ENCODE measurements around the gene PHF21B. TPM values are rescaled to one million over a fixed set of nuclear protein-coding genes. Genes with fewer than 3 reads are reported as not detected.

Gene PHF21B
- total RNA-seq, 5 donors from 2014 or later (not counting 1 experiment from before 2014, with no cell fraction given), result 0.15 to 0.36 TPM; not detected in 3

GRCh38 chr22:45001653-45002052, 8.2 kb downstream of the PHF21B start:
- WGBS (ENCODE audit: insufficient coverage), result 100% methylated on average over 3 of the region's 15 CpGs
- Mint-ChIP-seq H3K4me1 (peaks cover 4 to 7% (median 7%) of the 10 kb centered on the region in 3 donors), H3K36me3 (no peaks in the 10 kb centered on the region), H3K9me3 (peaks cover 0 to 3% (median 0%) of the 10 kb centered on the region in 3 donors), H3K27me3 (peaks cover 69 to 76% of the 10 kb centered on the region in 2 donors), H3K4me3 (no peak overlapping the region), H3K27ac (no peak overlapping the region)
- CTCF ChIA-PET, result no interaction called here
- POLR2A ChIA-PET, result no interaction called here
- H3K4me3 ChIP-seq (ENCODE audit: control insufficient read depth in 1 of 2, extremely low read depth in 1 of 2, low read length in 1 of 2), result no peak overlapping the region
- ATAC-seq (replicated peaks in 1 of 4) (no peak), DNase-seq (no peak)
- peaks cover 13 to 58% of the 10 kb centered on the region in 2 experiments for H3K27me3 ChIP-seq (replicated peaks in 1 of 2; ENCODE audit: control insufficient read depth in 2 of 2, extremely low read depth in 1 of 2, insufficient read depth in 2 of 2, low read length in 1 of 2)
- H3K4me1 ChIP-seq (ENCODE audit: control insufficient read depth in 1 of 2, extremely low read depth in 1 of 2, insufficient read depth in 2 of 2, low read length in 2 of 2), result peaks cover 0 to under 1% of the 10 kb centered on the region in 2 experiments
- no peaks in the 10 kb centered on the region for H3K36me3 ChIP-seq (ENCODE audit: control insufficient read depth in 2 of 2, extremely low read depth in 1 of 2, insufficient read depth in 1 of 2, low read length in 1 of 2)
- H3K9me3 ChIP-seq, result no peaks in the 10 kb centered on the region
- H3K27ac ChIP-seq (ENCODE audit: low read length), result no peak overlapping the region

GRCh38 chr22:45000330-45000729, 9.5 kb downstream of the PHF21B start:
- Histone ChIP-seq H3K36me3 (ENCODE audit: control insufficient read depth in 2 of 2, extremely low read depth in 1 of 2, insufficient read depth in 1 of 2, low read length in 1 of 2) (no peaks in the 10 kb centered on the region), H3K27ac (ENCODE audit: low read length) (no peak overlapping the region), H3K4me3 (ENCODE audit: control insufficient read depth in 1 of 2, extremely low read depth in 1 of 2, low read length in 1 of 2) (no peak overlapping the region), H3K27me3 (replicated peaks in 1 of 2; ENCODE audit: control insufficient read depth in 2 of 2, extremely low read depth in 1 of 2, insufficient read depth in 2 of 2, low read length in 1 of 2) (peaks cover 10 to 53% of the 10 kb centered on the region in 2 experiments), H3K4me1 (ENCODE audit: control insufficient read depth in 1 of 2, extremely low read depth in 1 of 2, insufficient read depth in 2 of 2, low read length in 2 of 2) (no peaks in the 10 kb centered on the region), H3K9me3 (no peaks in the 10 kb centered on the region)
- Mint-ChIP-seq H3K27me3 (peaks cover 60 to 67% of the 10 kb centered on the region in 2 donors), H3K4me3 (no peak overlapping the region), H3K36me3 (no peaks in the 10 kb centered on the region), H3K27ac (no peak overlapping the region), H3K9me3 (peaks cover 0 to 3% (median 0%) of the 10 kb centered on the region in 3 donors), H3K4me1 (no peaks in the 10 kb centered on the region)
- CTCF ChIA-PET, result no interaction called here
- WGBS (ENCODE audit: insufficient coverage), result 84% methylated on average over 12 of the region's 14 CpGs
- DNase-seq (no peak), ATAC-seq (replicated peaks in 1 of 4) (no peak)
- POLR2A ChIA-PET, result no interaction called here

GRCh38 chr22:44999687-45000086, 10.1 kb downstream of the PHF21B start:
- Histone ChIP-seq H3K9me3 (no peaks in the 10 kb centered on the region), H3K36me3 (ENCODE audit: control insufficient read depth in 2 of 2, extremely low read depth in 1 of 2, insufficient read depth in 1 of 2, low read length in 1 of 2) (no peaks in the 10 kb centered on the region), H3K4me1 (ENCODE audit: control insufficient read depth in 1 of 2, extremely low read depth in 1 of 2, insufficient read depth in 2 of 2, low read length in 2 of 2) (no peaks in the 10 kb centered on the region), H3K4me3 (ENCODE audit: control insufficient read depth in 1 of 2, extremely low read depth in 1 of 2, low read length in 1 of 2) (no peak overlapping the region), H3K27me3 (replicated peaks in 1 of 2; ENCODE audit: control insufficient read depth in 2 of 2, extremely low read depth in 1 of 2, insufficient read depth in 2 of 2, low read length in 1 of 2) (peaks cover 7 to 53% of the 10 kb centered on the region in 2 experiments), H3K27ac (ENCODE audit: low read length) (no peak overlapping the region)
- H3K9me3 Mint-ChIP-seq, result peaks cover 0 to 3% (median 0%) of the 10 kb centered on the region in 3 donors
- no peaks in the 10 kb centered on the region for H3K4me1 Mint-ChIP-seq
- no peak overlapping the region for H3K27ac Mint-ChIP-seq
- no peaks in the 10 kb centered on the region for H3K36me3 Mint-ChIP-seq
- CTCF ChIA-PET, result no interaction called here
- peaks cover 55 to 60% of the 10 kb centered on the region in 2 donors for H3K27me3 Mint-ChIP-seq
- no peak for DNase-seq
- 72% methylated on average over 10 of the region's 13 CpGs for WGBS (ENCODE audit: insufficient coverage)
- no peak overlapping the region for H3K4me3 Mint-ChIP-seq
- POLR2A ChIA-PET, result no interaction called here
- ATAC-seq (replicated peaks in 1 of 4), result no peak

- ChIA-PET POLR2A (no interaction called here), CTCF (no interaction called here)
- H3K9me3 ChIP-seq, result no peaks in the 10 kb centered on the region
- H3K4me1 Mint-ChIP-seq, result no peaks in the 10 kb centered on the region
- peaks cover 51 to 56% of the 10 kb centered on the region in 2 donors for H3K27me3 Mint-ChIP-seq
- no peaks in the 10 kb centered on the region for H3K4me1 ChIP-seq (ENCODE audit: control insufficient read depth in 1 of 2, extremely low read depth in 1 of 2, insufficient read depth in 2 of 2, low read length in 2 of 2)
- ATAC-seq (replicated peaks in 1 of 4), result no peak
- WGBS (ENCODE audit: insufficient coverage), result 91% methylated on average over 12 of the region's 15 CpGs
- peaks cover 3 to 50% of the 10 kb centered on the region in 2 experiments for H3K27me3 ChIP-seq (replicated peaks in 1 of 2; ENCODE audit: control insufficient read depth in 2 of 2, extremely low read depth in 1 of 2, insufficient read depth in 2 of 2, low read length in 1 of 2)
- no peak overlapping the region for H3K4me3 Mint-ChIP-seq
- no peak overlapping the region for H3K27ac ChIP-seq (ENCODE audit: low read length)
- peaks cover 0 to 3% (median 0%) of the 10 kb centered on the region in 3 donors for H3K9me3 Mint-ChIP-seq
- H3K36me3 ChIP-seq (ENCODE audit: control insufficient read depth in 2 of 2, extremely low read depth in 1 of 2, insufficient read depth in 1 of 2, low read length in 1 of 2), result no peaks in the 10 kb centered on the region
- H3K4me3 ChIP-seq (ENCODE audit: control insufficient read depth in 1 of 2, extremely low read depth in 1 of 2, low read length in 1 of 2), result no peak overlapping the region
- DNase-seq, result no peak
- no peak overlapping the region for H3K27ac Mint-ChIP-seq
- H3K36me3 Mint-ChIP-seq, result no peaks in the 10 kb centered on the region
Observed at GRCh38 chr22:44999231-44999630, 10.6 kb downstream of the PHF21B start.

- Histone ChIP-seq H3K9me3 (no peaks in the 10 kb centered on the region), H3K27me3 (replicated peaks in 1 of 2; ENCODE audit: control insufficient read depth in 2 of 2, extremely low read depth in 1 of 2, insufficient read depth in 2 of 2, low read length in 1 of 2) (peaks cover 0 to 50% of the 10 kb centered on the region in 2 experiments), H3K4me3 (ENCODE audit: control insufficient read depth in 1 of 2, extremely low read depth in 1 of 2, low read length in 1 of 2) (no peak overlapping the region), H3K27ac (ENCODE audit: low read length) (no peak overlapping the region), H3K36me3 (ENCODE audit: control insufficient read depth in 2 of 2, extremely low read depth in 1 of 2, insufficient read depth in 1 of 2, low read length in 1 of 2) (no peaks in the 10 kb centered on the region), H3K4me1 (ENCODE audit: control insufficient read depth in 1 of 2, extremely low read depth in 1 of 2, insufficient read depth in 2 of 2, low read length in 2 of 2) (no peaks in the 10 kb centered on the region)
- WGBS (ENCODE audit: insufficient coverage), result 76% methylated on average over 8 of the region's 11 CpGs
- H3K36me3 Mint-ChIP-seq, result no peaks in the 10 kb centered on the region
- no peak overlapping the region for H3K27ac Mint-ChIP-seq
- DNase-seq (no peak), ATAC-seq (replicated peaks in 1 of 4) (no peak)
- CTCF ChIA-PET, result no interaction called here
- POLR2A ChIA-PET, result no interaction called here
- H3K9me3 Mint-ChIP-seq, result peaks cover 0 to 3% (median 0%) of the 10 kb centered on the region in 3 donors
- H3K27me3 Mint-ChIP-seq, result peaks cover 42 to 46% of the 10 kb centered on the region in 2 donors
- no peaks in the 10 kb centered on the region for H3K4me1 Mint-ChIP-seq
- H3K4me3 Mint-ChIP-seq, result no peak overlapping the region
Observed at GRCh38 chr22:44998296-44998695, 11.5 kb downstream of the PHF21B start.

GRCh38 chr22:44997060-44997459, 12.7 kb downstream of the PHF21B start:
- no peaks in the 10 kb centered on the region for H3K9me3 Mint-ChIP-seq
- no peaks in the 10 kb centered on the region for H3K36me3 Mint-ChIP-seq
- Histone ChIP-seq H3K9me3 (no peaks in the 10 kb centered on the region), H3K36me3 (ENCODE audit: control insufficient read depth in 2 of 2, extremely low read depth in 1 of 2, insufficient read depth in 1 of 2, low read length in 1 of 2) (no peaks in the 10 kb centered on the region), H3K4me3 (ENCODE audit: control insufficient read depth in 1 of 2, extremely low read depth in 1 of 2, low read length in 1 of 2) (no peak overlapping the region), H3K27ac (ENCODE audit: low read length) (no peak overlapping the region), H3K27me3 (replicated peaks in 1 of 2; ENCODE audit: control insufficient read depth in 2 of 2, extremely low read depth in 1 of 2, insufficient read depth in 2 of 2, low read length in 1 of 2) (peaks cover 0 to 43% of the 10 kb centered on the region in 2 experiments), H3K4me1 (ENCODE audit: control insufficient read depth in 1 of 2, extremely low read depth in 1 of 2, insufficient read depth in 2 of 2, low read length in 2 of 2) (no peaks in the 10 kb centered on the region)
- CTCF ChIA-PET, result no interaction called here
- ATAC-seq (replicated peaks in 1 of 4) (no peak), DNase-seq (no peak)
- no peak overlapping the region for H3K27ac Mint-ChIP-seq
- POLR2A ChIA-PET, result no interaction called here
- 76% methylated on average over 6 of the region's 9 CpGs for WGBS (ENCODE audit: insufficient coverage)
- peaks cover 29 to 37% of the 10 kb centered on the region in 2 donors for H3K27me3 Mint-ChIP-seq
- no peaks in the 10 kb centered on the region for H3K4me1 Mint-ChIP-seq
- H3K4me3 Mint-ChIP-seq, result no peak overlapping the region

GRCh38 chr22:44996648-44997047, 13.2 kb downstream of the PHF21B start:
- Histone ChIP-seq H3K4me1 (ENCODE audit: control insufficient read depth in 1 of 2, extremely low read depth in 1 of 2, insufficient read depth in 2 of 2, low read length in 2 of 2) (no peaks in the 10 kb centered on the region), H3K27me3 (replicated peaks in 1 of 2; ENCODE audit: control insufficient read depth in 2 of 2, extremely low read depth in 1 of 2, insufficient read depth in 2 of 2, low read length in 1 of 2) (peaks cover 0 to 45% of the 10 kb centered on the region in 2 experiments), H3K4me3 (ENCODE audit: control insufficient read depth in 1 of 2, extremely low read depth in 1 of 2, low read length in 1 of 2) (no peak overlapping the region), H3K27ac (ENCODE audit: low read length) (no peak overlapping the region), H3K9me3 (no peaks in the 10 kb centered on the region), H3K36me3 (ENCODE audit: control insufficient read depth in 2 of 2, extremely low read depth in 1 of 2, insufficient read depth in 1 of 2, low read length in 1 of 2) (no peaks in the 10 kb centered on the region)
- CTCF ChIA-PET, result no interaction called here
- H3K27ac Mint-ChIP-seq, result no peak overlapping the region
- no peaks in the 10 kb centered on the region for H3K4me1 Mint-ChIP-seq
- H3K4me3 Mint-ChIP-seq, result no peak overlapping the region
- no peaks in the 10 kb centered on the region for H3K9me3 Mint-ChIP-seq
- H3K36me3 Mint-ChIP-seq, result no peaks in the 10 kb centered on the region
- POLR2A ChIA-PET, result no interaction called here
- DNase-seq (no peak), ATAC-seq (replicated peaks in 1 of 4) (no peak)
- peaks cover 25 to 37% of the 10 kb centered on the region in 2 donors for H3K27me3 Mint-ChIP-seq
- 84% methylated on average over 13 of the region's 16 CpGs for WGBS (ENCODE audit: insufficient coverage)

Data from T-cell (primary cell).